Measurements from ENCODE around the gene AP3D1. TPM values are rescaled to one million over a fixed set of nuclear protein-coding genes. Genes with fewer than 3 reads are reported as not detected.

The AP3D1 gene
- total and polyA plus RNA-seq, 7 donors: 43.1 to 127 (median 55.7) TPM

GRCh38 chr19:2064395-2064787 is 87.0 kb downstream of the AP3D1 start:
- DNase-seq: no peak
- Histone ChIP-seq H3K4me1 (peaks cover 0 to 50% (median 44%) of the 10 kb centered on the region in 4 donors), H3K9me3 (no peaks in the 10 kb centered on the region), H3K27me3 (no peaks in the 10 kb centered on the region), H3K36me3 (no peaks in the 10 kb centered on the region), H3K27ac (peak overlapping the region; percentile 65 to 86 (median 81)), H3K4me3 (peak overlapping the region in 2 of 4 donors; percentile 6 to 19)
- intact Hi-C loops (cut with DNase I): no loop called here
- 81 to 85% methylated on average over 13 of the region's 13 CpGs for WGBS, 2 donors
- TF ChIP-seq POLR2AphosphoS5 (IDR thresholded peaks at IDR 0.05) (no peak), POLR2A (IDR thresholded peaks at IDR 0.05) (no peak), EP300 (IDR thresholded peaks at IDR 0.05) (no peak), CTCF (IDR thresholded peaks at IDR 0.05) (no peak)

GRCh38 chr19:2063824-2064223 is 87.5 kb downstream of the AP3D1 start:
- Histone ChIP-seq H3K27ac (peak overlapping the region in 3 of 4 donors; percentile 78 to 86 (median 84)), H3K36me3 (no peaks in the 10 kb centered on the region), H3K4me1 (peaks cover 0 to 54% (median 46%) of the 10 kb centered on the region in 4 donors), H3K9me3 (no peaks in the 10 kb centered on the region), H3K27me3 (no peaks in the 10 kb centered on the region), H3K4me3 (no peak overlapping the region)
- intact Hi-C loops (cut with DNase I): no loop called here
- no peak for DNase-seq
- 83 to 87% methylated on average over 8 of the region's 8 CpGs for WGBS, 2 donors
- no peak for TF ChIP-seq POLR2A (IDR thresholded peaks at IDR 0.05)
- TF ChIP-seq EP300 (IDR thresholded peaks at IDR 0.05): no peak
- TF ChIP-seq POLR2AphosphoS5 (IDR thresholded peaks at IDR 0.05): no peak
- TF ChIP-seq CTCF (IDR thresholded peaks at IDR 0.05): no peak

- intact Hi-C loops (cut with DNase I): no loop called here
- H3K4me1 ChIP-seq: peaks cover 0 to 62% (median 51%) of the 10 kb centered on the region in 4 donors
- no peak for DNase-seq
- H3K9me3 ChIP-seq: no peaks in the 10 kb centered on the region
- TF ChIP-seq POLR2AphosphoS5 (IDR thresholded peaks at IDR 0.05) (no peak), CTCF (IDR thresholded peaks at IDR 0.05) (no peak), POLR2A (IDR thresholded peaks at IDR 0.05) (no peak), EP300 (IDR thresholded peaks at IDR 0.05) (no peak)
- no peak overlapping the region for H3K4me3 ChIP-seq
- WGBS, 2 donors: 92 to 93% methylated on average over 9 of the region's 9 CpGs
- H3K27ac ChIP-seq: peak overlapping the region in 3 of 4 donors; percentile 95 to 100 (median 99)
- no peaks in the 10 kb centered on the region for H3K27me3 ChIP-seq
- no peaks in the 10 kb centered on the region for H3K36me3 ChIP-seq
These were observed 88.6 kb downstream of the AP3D1 start for GRCh38 chr19:2062770-2063169.

GRCh38 chr19:2062389-2062729 is 89.0 kb downstream of the AP3D1 start:
- intact Hi-C loops (cut with DNase I): no loop called here
- Histone ChIP-seq H3K27me3 (no peaks in the 10 kb centered on the region), H3K36me3 (no peaks in the 10 kb centered on the region), H3K4me3 (peak overlapping the region in 3 of 4 donors; percentile 72 to 89 (median 73)), H3K27ac (peak overlapping the region; percentile 95 to 100 (median 100)), H3K4me1 (peaks cover 0 to 62% (median 53%) of the 10 kb centered on the region in 4 donors), H3K9me3 (no peaks in the 10 kb centered on the region)
- DNase-seq: no peak
- WGBS, 2 donors: 65 to 67% methylated on average over 10 of the region's 10 CpGs
- no peak for TF ChIP-seq POLR2A (IDR thresholded peaks at IDR 0.05)
- no peak for TF ChIP-seq POLR2AphosphoS5 (IDR thresholded peaks at IDR 0.05)
- no peak for TF ChIP-seq CTCF (IDR thresholded peaks at IDR 0.05)
- no peak for TF ChIP-seq EP300 (IDR thresholded peaks at IDR 0.05)
